Osteoblast (primary cell): ENCODE data around the gene RASL11B. TPM values are rescaled to one million over a fixed set of nuclear protein-coding genes. Genes with fewer than 3 reads are reported as not detected.

Experiments
- DNase-seq: peaks from one replicate; pipeline ENCODE4 v3.0.0; 2011; ENCODE audit warnings: low spot score, mixed read lengths; ENCODE audit not compliant: insufficient read length; ENCODE audit errors: missing footprints
- H2AFZ ChIP-seq: 2 replicates; pipeline ENCODE4 v1.6.0; 2011; ENCODE audit warnings: mild to moderate bottlenecking, low read length
- H3K27ac ChIP-seq: 2 replicates; pipeline ENCODE4 v1.5.1; 2011; ENCODE audit warnings: mild to moderate bottlenecking, low read depth, low read length, moderate library complexity
- H3K27me3 ChIP-seq: 2 replicates; pipeline ENCODE4 v1.6.0; 2012; ENCODE audit warnings: mild to moderate bottlenecking, control low read depth, inconsistent platforms, low read length, moderate library complexity; ENCODE audit not compliant: insufficient read depth
- H3K36me3 ChIP-seq: 2 replicates; pipeline ENCODE4 v1.5.1; 2011; ENCODE audit warnings: mild to moderate bottlenecking, low read length, control low read depth, moderate library complexity; ENCODE audit not compliant: insufficient read depth
- H3K4me1 ChIP-seq: 2 replicates; pipeline ENCODE4 v1.5.1; 2011; ENCODE audit warnings: mild to moderate bottlenecking, low read length, control low read depth, moderate library complexity; ENCODE audit not compliant: insufficient read depth
- H3K4me2 ChIP-seq: 2 replicates; pipeline ENCODE4 v1.6.0; 2011; ENCODE audit warnings: mild to moderate bottlenecking, low read length; ENCODE audit not compliant: insufficient read depth
- H3K4me3 ChIP-seq: fragments of 200-600 bp; sonication (generic); 3 replicates; pipeline ENCODE4 v1.5.1; 2012; ENCODE audit warnings: mild to moderate bottlenecking, low read length, inconsistent platforms; ENCODE audit not compliant: insufficient read depth
- H3K79me2 ChIP-seq: 2 replicates; pipeline ENCODE4 v1.6.0; 2012; ENCODE audit warnings: mild to moderate bottlenecking, low read length, control low read depth, inconsistent platforms; ENCODE audit not compliant: insufficient read depth
- H3K9me3 ChIP-seq: 2 replicates; pipeline ENCODE4 v1.5.1; 2011; ENCODE audit warnings: low read depth, low read length, control low read depth
- H4K20me1 ChIP-seq: 2 replicates; pipeline ENCODE4 v1.6.0; 2012; ENCODE audit warnings: mild to moderate bottlenecking, low read length, control low read depth; ENCODE audit not compliant: insufficient read depth
- total RNA-seq: library from RNA; depleted of rRNA; stranded (reverse); fragments of >200 nt; gene quantifications from 2 replicates; pipeline ENCODE4 v1.2.3, GENCODE V29; 2012
- TF ChIP-seq, protein P1 (sequence below): IDR thresholded peaks from 2 replicates; pipeline ENCODE4 v1.5.1; 2011; ENCODE audit warnings: mild to moderate bottlenecking, low read depth, low read length, moderate library complexity; ENCODE audit errors: extremely low read depth

RASL11B gene
- total RNA-seq, 1 donor, result under 0.01 TPM

DNA sequence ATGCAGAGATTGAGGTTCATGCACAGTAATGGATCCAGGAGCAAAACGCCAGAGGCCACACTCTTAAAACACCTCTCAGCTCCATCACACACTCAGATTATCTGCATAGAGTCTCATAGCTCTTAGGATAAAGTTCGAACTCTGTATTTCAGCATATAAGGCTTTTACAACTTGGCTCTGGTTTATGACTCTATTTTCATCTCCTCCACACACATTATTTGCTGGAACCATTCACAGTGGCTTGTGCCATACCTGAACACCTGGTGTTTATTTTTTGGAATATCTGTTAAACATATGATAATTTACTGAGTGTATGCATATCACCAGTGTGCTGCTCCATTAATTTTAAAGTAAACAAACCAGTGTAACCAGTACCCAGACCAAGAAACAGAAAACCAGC is 27.2 kb downstream of the RASL11B start:
- no peaks in the 10 kb centered on the region for H3K36me3 ChIP-seq
- no peak overlapping the region for H3K4me2 ChIP-seq
- no peak overlapping the region for H3K4me3 ChIP-seq
- no peaks in the 10 kb centered on the region for H4K20me1 ChIP-seq
- H3K9me3 ChIP-seq, result no peaks in the 10 kb centered on the region
- no peaks in the 10 kb centered on the region for H3K79me2 ChIP-seq
- TF ChIP-seq, protein P1, sequence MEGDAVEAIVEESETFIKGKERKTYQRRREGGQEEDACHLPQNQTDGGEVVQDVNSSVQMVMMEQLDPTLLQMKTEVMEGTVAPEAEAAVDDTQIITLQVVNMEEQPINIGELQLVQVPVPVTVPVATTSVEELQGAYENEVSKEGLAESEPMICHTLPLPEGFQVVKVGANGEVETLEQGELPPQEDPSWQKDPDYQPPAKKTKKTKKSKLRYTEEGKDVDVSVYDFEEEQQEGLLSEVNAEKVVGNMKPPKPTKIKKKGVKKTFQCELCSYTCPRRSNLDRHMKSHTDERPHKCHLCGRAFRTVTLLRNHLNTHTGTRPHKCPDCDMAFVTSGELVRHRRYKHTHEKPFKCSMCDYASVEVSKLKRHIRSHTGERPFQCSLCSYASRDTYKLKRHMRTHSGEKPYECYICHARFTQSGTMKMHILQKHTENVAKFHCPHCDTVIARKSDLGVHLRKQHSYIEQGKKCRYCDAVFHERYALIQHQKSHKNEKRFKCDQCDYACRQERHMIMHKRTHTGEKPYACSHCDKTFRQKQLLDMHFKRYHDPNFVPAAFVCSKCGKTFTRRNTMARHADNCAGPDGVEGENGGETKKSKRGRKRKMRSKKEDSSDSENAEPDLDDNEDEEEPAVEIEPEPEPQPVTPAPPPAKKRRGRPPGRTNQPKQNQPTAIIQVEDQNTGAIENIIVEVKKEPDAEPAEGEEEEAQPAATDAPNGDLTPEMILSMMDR, result no peak
- H3K4me1 ChIP-seq, result peaks cover 4% of the 10 kb centered on the region
- no peak overlapping the region for H2AFZ ChIP-seq
- H3K27me3 ChIP-seq, result no peaks in the 10 kb centered on the region
- no peak overlapping the region for H3K27ac ChIP-seq
- DNase-seq, result no peak

DNA sequence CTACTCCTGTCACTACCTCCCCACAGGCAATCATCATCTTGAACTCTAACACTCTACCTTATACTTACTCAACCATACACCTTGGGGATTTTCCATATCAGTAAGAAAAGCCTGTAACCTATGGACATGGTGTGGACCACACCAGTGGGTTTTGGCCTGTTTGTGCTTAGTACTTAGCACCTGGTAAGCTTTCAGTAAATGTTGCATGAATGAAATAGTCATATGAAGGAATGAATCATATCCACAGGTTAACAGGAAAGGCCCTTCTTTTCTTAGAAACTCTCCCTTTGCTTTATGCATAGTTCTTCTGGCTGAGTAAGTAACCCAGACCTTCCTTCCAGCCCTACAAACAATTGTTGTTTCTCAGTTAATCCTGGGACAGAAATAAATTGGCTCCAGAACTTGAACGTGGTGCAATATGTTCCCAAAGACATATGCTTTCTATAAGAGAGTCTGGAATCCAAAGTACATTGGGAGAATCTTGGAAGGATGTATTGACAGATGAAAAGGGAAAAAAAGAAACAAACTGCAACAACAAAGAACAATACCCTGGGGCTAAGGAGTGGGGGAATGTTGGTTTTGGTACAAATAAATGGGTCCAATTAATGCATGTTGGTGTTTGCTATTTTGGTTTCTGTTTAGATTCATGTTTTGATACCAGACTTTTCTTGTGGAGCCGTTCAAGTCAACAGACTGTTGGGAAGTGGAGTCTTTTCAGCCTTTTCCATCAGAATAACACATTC is 27.8 kb downstream of the RASL11B start:
- Histone ChIP-seq H3K27me3 (no peaks in the 10 kb centered on the region), H3K4me1 (peaks cover 4% of the 10 kb centered on the region), H2AFZ (no peak overlapping the region), H3K27ac (no peak overlapping the region), H3K79me2 (no peaks in the 10 kb centered on the region), H3K36me3 (no peaks in the 10 kb centered on the region), H3K4me2 (no peak overlapping the region), H3K4me3 (no peak overlapping the region), H3K9me3 (no peaks in the 10 kb centered on the region), H4K20me1 (no peaks in the 10 kb centered on the region)
- TF ChIP-seq, protein P1, result no peak
- DNase-seq, result no peak

DNA sequence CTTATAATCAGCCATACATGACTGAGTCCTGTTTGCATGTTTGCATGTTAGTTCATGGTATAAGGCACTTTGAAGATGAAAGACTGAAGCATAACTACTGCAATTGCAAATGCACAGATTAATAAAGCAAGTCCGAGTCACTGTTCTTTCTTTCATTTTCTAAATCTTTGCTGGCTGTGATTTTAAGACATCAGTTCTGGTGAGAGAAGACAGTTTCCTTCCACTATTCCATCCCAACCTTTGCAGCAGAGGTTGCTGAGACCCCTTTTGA is 28.3 kb downstream of the RASL11B start:
- no peaks in the 10 kb centered on the region for H3K36me3 ChIP-seq
- no peak overlapping the region for H3K4me3 ChIP-seq
- peaks cover 4% of the 10 kb centered on the region for H3K4me1 ChIP-seq
- no peak overlapping the region for H2AFZ ChIP-seq
- DNase-seq, result no peak
- H4K20me1 ChIP-seq, result no peaks in the 10 kb centered on the region
- TF ChIP-seq, protein P1, result no peak
- H3K27ac ChIP-seq, result no peak overlapping the region
- H3K9me3 ChIP-seq, result no peaks in the 10 kb centered on the region
- H3K4me2 ChIP-seq, result no peak overlapping the region
- H3K79me2 ChIP-seq, result no peaks in the 10 kb centered on the region
- H3K27me3 ChIP-seq, result no peaks in the 10 kb centered on the region

DNA sequence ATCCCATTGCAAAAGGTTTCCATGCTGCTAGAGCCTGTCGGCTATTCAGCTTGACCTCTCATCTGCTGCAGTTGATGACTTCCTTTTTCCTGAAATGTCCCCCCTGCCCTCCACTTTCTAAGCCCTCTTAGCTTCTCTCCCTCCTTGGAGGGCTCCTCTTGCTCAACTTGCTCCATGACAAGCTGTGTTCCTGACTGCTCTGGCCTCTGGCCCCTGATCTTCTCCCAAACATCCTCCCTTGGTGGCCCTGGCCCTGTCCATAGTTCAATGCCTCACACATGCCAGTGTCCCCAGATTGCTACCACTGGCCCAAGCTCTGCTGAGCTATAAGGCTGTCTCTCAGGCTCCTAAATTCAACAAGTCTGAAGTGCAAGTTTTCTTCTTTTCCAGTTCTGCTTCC is 29.6 kb downstream of the RASL11B start:
- H3K79me2 ChIP-seq, result no peaks in the 10 kb centered on the region
- no peaks in the 10 kb centered on the region for H3K27me3 ChIP-seq
- H3K4me3 ChIP-seq, result no peak overlapping the region
- H3K36me3 ChIP-seq, result no peaks in the 10 kb centered on the region
- no peaks in the 10 kb centered on the region for H4K20me1 ChIP-seq
- TF ChIP-seq, protein P1, result no peak
- no peaks in the 10 kb centered on the region for H3K9me3 ChIP-seq
- no peak for DNase-seq
- H2AFZ ChIP-seq, result no peak overlapping the region
- no peak overlapping the region for H3K4me2 ChIP-seq
- peaks cover 4% of the 10 kb centered on the region for H3K4me1 ChIP-seq
- no peak overlapping the region for H3K27ac ChIP-seq
